ENCODE measurements around the gene LAMC3.
"Not testable (repeated sequence)": the region's sequence is repeated elsewhere in the genome, so short reads cannot be mapped to it uniquely, and the experiment has no call there.

Gene LAMC3

GRCh38 chr9:131099102-131099606 is 90.2 kb downstream of the LAMC3 start:
- peaks cover 30% of the 10 kb centered on the region for H3K27me3 Mint-ChIP-seq
- H3K36me3 Mint-ChIP-seq (ENCODE audit: low read depth), result no peaks in the 10 kb centered on the region
- DNase-seq (no peak), ATAC-seq (no peak)
- no peak overlapping the region for H3K27ac Mint-ChIP-seq
- no peak overlapping the region for H3K4me3 Mint-ChIP-seq
- H3K4me1 Mint-ChIP-seq, result peaks cover 6% of the 10 kb centered on the region
- no peaks in the 10 kb centered on the region for H3K9me3 Mint-ChIP-seq

- H3K27ac Mint-ChIP-seq, H3K4me3 Mint-ChIP-seq: not testable (repeated sequence)
These were observed 90.9 kb downstream of the LAMC3 start for GRCh38 chr9:131099845-131100244.

GRCh38 chr9:131100445-131100844 is 91.5 kb downstream of the LAMC3 start:
- Mint-ChIP-seq H3K27me3 (peaks cover 17% of the 10 kb centered on the region), H3K4me1 (peaks cover 6% of the 10 kb centered on the region), H3K9me3 (no peaks in the 10 kb centered on the region), H3K27ac (no peak overlapping the region), H3K36me3 (ENCODE audit: low read depth) (no peaks in the 10 kb centered on the region), H3K4me3 (no peak overlapping the region)
- ATAC-seq (no peak), DNase-seq (no peak)

More at GRCh38 chr9:131099845-131100244, 90.9 kb downstream of the LAMC3 start:
- not testable (repeated sequence) for H3K9me3 Mint-ChIP-seq; H3K36me3 Mint-ChIP-seq (ENCODE audit: low read depth); DNase-seq; ATAC-seq; H3K4me1 Mint-ChIP-seq
- H3K27me3 Mint-ChIP-seq, result peaks cover 23% of the 10 kb centered on the region

GRCh38 chr9:131101207-131101964 is 92.4 kb downstream of the LAMC3 start:
- ATAC-seq (no peak), DNase-seq (no peak)
- Mint-ChIP-seq H3K4me1 (peaks cover 3% of the 10 kb centered on the region), H3K4me3 (no peak overlapping the region), H3K27me3 (peaks cover 10% of the 10 kb centered on the region), H3K9me3 (no peaks in the 10 kb centered on the region), H3K36me3 (ENCODE audit: low read depth) (no peaks in the 10 kb centered on the region), H3K27ac (no peak overlapping the region)

- H3K27me3 Mint-ChIP-seq, result peaks cover 2% of the 10 kb centered on the region
These were observed 94.0 kb downstream of the LAMC3 start for GRCh38 chr9:131103024-131103423.

GRCh38 chr9:131103535-131103934 is 94.6 kb downstream of the LAMC3 start:
- Mint-ChIP-seq H3K36me3 (ENCODE audit: low read depth) (no peaks in the 10 kb centered on the region), H3K4me3 (no peak overlapping the region), H3K27ac (no peak overlapping the region), H3K9me3 (no peaks in the 10 kb centered on the region), H3K4me1 (no peaks in the 10 kb centered on the region), H3K27me3 (no peaks in the 10 kb centered on the region)
- DNase-seq (no peak), ATAC-seq (no peak)

More at GRCh38 chr9:131103024-131103423, 94.0 kb downstream of the LAMC3 start:
- no peaks in the 10 kb centered on the region for H3K36me3 Mint-ChIP-seq (ENCODE audit: low read depth)
- no peak for ATAC-seq
- no peaks in the 10 kb centered on the region for H3K4me1 Mint-ChIP-seq
- DNase-seq, result no peak
- no peak overlapping the region for H3K27ac Mint-ChIP-seq
- no peak overlapping the region for H3K4me3 Mint-ChIP-seq
- no peaks in the 10 kb centered on the region for H3K9me3 Mint-ChIP-seq

- Mint-ChIP-seq H3K27me3 (no peaks in the 10 kb centered on the region), H3K4me3 (no peak overlapping the region), H3K27ac (no peak overlapping the region), H3K9me3 (no peaks in the 10 kb centered on the region), H3K4me1 (no peaks in the 10 kb centered on the region), H3K36me3 (ENCODE audit: low read depth) (no peaks in the 10 kb centered on the region)
- ATAC-seq, result no peak
- DNase-seq, result no peak
These were observed 95.2 kb downstream of the LAMC3 start for GRCh38 chr9:131104016-131104740.

- Mint-ChIP-seq H3K36me3 (ENCODE audit: low read depth) (no peaks in the 10 kb centered on the region), H3K4me3 (no peak overlapping the region), H3K27ac (no peak overlapping the region), H3K9me3 (no peaks in the 10 kb centered on the region), H3K4me1 (no peaks in the 10 kb centered on the region), H3K27me3 (no peaks in the 10 kb centered on the region)
- DNase-seq (no peak), ATAC-seq (no peak)
These were observed 97.0 kb downstream of the LAMC3 start for GRCh38 chr9:131105952-131106351.

GRCh38 chr9:131107760-131108159 is 98.8 kb downstream of the LAMC3 start:
- H3K4me3 Mint-ChIP-seq, result no peak overlapping the region
- no peak for ATAC-seq

GRCh38 chr9:131111186-131111853 is 102.3 kb downstream of the LAMC3 start:
- Mint-ChIP-seq H3K9me3 (no peaks in the 10 kb centered on the region), H3K36me3 (ENCODE audit: low read depth) (no peaks in the 10 kb centered on the region), H3K4me1 (no peaks in the 10 kb centered on the region), H3K4me3 (no peak overlapping the region), H3K27me3 (peaks cover 2% of the 10 kb centered on the region), H3K27ac (no peak overlapping the region)
- no peak for ATAC-seq
- DNase-seq, result no peak

More at GRCh38 chr9:131107760-131108159, 98.8 kb downstream of the LAMC3 start:
- H3K4me1 Mint-ChIP-seq, result no peaks in the 10 kb centered on the region
- H3K9me3 Mint-ChIP-seq, result no peaks in the 10 kb centered on the region
- H3K27me3 Mint-ChIP-seq, result no peaks in the 10 kb centered on the region
- no peak overlapping the region for H3K27ac Mint-ChIP-seq
- H3K36me3 Mint-ChIP-seq (ENCODE audit: low read depth), result no peaks in the 10 kb centered on the region
- no peak for DNase-seq

- no peak for DNase-seq
- Mint-ChIP-seq H3K27me3 (peaks cover 2% of the 10 kb centered on the region), H3K9me3 (no peaks in the 10 kb centered on the region)
These were observed 102.9 kb downstream of the LAMC3 start for GRCh38 chr9:131111854-131112311.

GRCh38 chr9:131112374-131113154 is 103.6 kb downstream of the LAMC3 start:
- H3K9me3 Mint-ChIP-seq, result no peaks in the 10 kb centered on the region
- no peak overlapping the region for H3K27ac Mint-ChIP-seq
- no peaks in the 10 kb centered on the region for H3K36me3 Mint-ChIP-seq (ENCODE audit: low read depth)
- H3K4me1 Mint-ChIP-seq, result no peaks in the 10 kb centered on the region
- peaks cover 7% of the 10 kb centered on the region for H3K27me3 Mint-ChIP-seq
- DNase-seq (no peak), ATAC-seq (no peak)
- H3K4me3 Mint-ChIP-seq, result no peak overlapping the region

More at GRCh38 chr9:131111854-131112311, 102.9 kb downstream of the LAMC3 start:
- no peaks in the 10 kb centered on the region for H3K4me1 Mint-ChIP-seq
- H3K27ac Mint-ChIP-seq, result no peak overlapping the region
- no peak overlapping the region for H3K4me3 Mint-ChIP-seq
- H3K36me3 Mint-ChIP-seq (ENCODE audit: low read depth), result no peaks in the 10 kb centered on the region
- ATAC-seq, result no peak

GRCh38 chr9:131113655-131114054 is 104.7 kb downstream of the LAMC3 start:
- ATAC-seq, result no peak
- Mint-ChIP-seq H3K4me1 (no peaks in the 10 kb centered on the region), H3K9me3 (no peaks in the 10 kb centered on the region), H3K27ac (no peak overlapping the region), H3K4me3 (no peak overlapping the region), H3K36me3 (ENCODE audit: low read depth) (no peaks in the 10 kb centered on the region), H3K27me3 (peaks cover 9% of the 10 kb centered on the region)
- no peak for DNase-seq

- Mint-ChIP-seq H3K27ac (no peak overlapping the region), H3K9me3 (no peaks in the 10 kb centered on the region), H3K27me3 (peaks cover 9% of the 10 kb centered on the region), H3K4me1 (no peaks in the 10 kb centered on the region), H3K36me3 (ENCODE audit: low read depth) (no peaks in the 10 kb centered on the region), H3K4me3 (no peak overlapping the region)
- no peak for ATAC-seq
- no peak for DNase-seq
These were observed 105.1 kb downstream of the LAMC3 start for GRCh38 chr9:131114084-131114535.
